ENCODE data around the gene SLC66A2.

The SLC66A2 gene

GRCh38 chr18:79917169-79917852 is 34.1 kb downstream of the SLC66A2 start:
- no peak for DNase-seq

GRCh38 chr18:79916546-79917168 is 34.8 kb downstream of the SLC66A2 start:
- DNase-seq: no peak

GRCh38 chr18:79916128-79916494 is 35.3 kb downstream of the SLC66A2 start:
- no peak for DNase-seq

- DNase-seq: no peak
These were observed 36.0 kb downstream of the SLC66A2 start for GRCh38 chr18:79915161-79916127.

GRCh38 chr18:79914614-79915160 is 36.8 kb downstream of the SLC66A2 start:
- DNase-seq: no peak

DNA sequence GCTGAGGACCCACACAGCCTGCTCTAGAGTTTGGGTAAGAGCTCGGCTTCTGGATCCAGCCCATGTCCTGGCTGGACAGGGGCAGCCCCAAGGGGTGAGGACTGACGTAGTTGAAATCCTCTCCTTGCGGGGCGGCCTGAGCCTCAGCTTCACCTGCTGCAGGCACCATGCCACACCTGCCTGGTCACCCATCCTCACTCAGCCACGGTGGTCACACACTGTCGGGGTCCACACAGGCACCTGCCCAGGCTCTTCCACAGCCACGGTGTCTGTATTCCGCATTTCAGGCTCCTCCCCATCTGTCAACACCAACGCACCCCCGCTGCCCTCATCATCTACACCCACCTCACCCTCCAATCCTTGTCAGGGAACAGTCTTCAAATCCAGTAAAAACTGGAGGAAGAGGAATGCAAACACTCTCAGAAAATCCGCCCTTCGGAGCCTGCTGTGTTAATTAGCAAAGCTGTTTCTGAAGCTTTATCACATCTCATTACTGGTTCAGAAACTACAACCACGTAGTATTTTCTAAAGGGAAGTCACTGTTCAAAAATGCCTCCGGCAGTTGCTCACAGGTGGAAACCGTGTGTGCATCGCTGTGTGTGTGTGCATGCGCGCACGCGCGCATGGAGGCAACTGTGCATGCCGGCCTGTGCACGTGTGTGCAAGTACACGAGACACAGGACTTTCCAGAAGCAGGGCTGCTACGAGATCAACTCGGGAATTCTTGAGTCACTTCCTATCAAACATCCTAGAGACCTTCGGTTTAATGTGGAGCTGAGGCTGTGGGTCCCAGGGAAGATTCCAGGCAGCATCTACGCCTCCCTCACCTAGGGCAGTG is 38.2 kb downstream of the SLC66A2 start:
- peak; percentile 40 for DNase-seq

DNA sequence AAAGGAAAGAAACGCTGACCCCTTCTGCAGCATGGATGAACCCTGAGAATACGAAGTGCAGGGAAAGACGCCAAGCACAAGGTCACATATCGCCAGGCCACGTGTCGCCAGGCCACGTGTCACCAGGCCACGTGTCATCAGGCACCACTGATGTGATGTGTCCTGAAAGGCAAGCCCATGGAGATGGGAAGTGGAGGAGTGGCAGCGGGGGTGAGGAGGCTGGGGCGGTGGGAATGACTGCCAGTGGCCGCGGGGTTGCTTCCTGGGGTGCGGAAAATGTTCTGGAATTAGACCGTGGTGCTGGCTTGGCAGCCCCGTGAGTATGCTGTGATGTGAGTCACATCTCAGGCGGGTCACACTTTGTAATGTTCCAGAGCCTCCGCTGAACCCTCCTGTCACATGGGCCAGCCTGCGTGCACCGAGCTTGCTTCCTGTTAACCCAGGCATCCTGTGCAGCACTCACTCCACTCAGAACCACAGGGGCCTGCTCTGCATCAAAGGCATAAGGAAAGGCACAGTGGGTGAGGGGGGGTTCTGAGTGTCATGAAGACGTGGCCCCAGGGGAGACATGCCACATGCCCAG is 39.0 kb downstream of the SLC66A2 start:
- no peak for DNase-seq

- DNase-seq: no peak
These were observed 39.8 kb downstream of the SLC66A2 start for GRCh38 chr18:79911344-79912270.

DNA sequence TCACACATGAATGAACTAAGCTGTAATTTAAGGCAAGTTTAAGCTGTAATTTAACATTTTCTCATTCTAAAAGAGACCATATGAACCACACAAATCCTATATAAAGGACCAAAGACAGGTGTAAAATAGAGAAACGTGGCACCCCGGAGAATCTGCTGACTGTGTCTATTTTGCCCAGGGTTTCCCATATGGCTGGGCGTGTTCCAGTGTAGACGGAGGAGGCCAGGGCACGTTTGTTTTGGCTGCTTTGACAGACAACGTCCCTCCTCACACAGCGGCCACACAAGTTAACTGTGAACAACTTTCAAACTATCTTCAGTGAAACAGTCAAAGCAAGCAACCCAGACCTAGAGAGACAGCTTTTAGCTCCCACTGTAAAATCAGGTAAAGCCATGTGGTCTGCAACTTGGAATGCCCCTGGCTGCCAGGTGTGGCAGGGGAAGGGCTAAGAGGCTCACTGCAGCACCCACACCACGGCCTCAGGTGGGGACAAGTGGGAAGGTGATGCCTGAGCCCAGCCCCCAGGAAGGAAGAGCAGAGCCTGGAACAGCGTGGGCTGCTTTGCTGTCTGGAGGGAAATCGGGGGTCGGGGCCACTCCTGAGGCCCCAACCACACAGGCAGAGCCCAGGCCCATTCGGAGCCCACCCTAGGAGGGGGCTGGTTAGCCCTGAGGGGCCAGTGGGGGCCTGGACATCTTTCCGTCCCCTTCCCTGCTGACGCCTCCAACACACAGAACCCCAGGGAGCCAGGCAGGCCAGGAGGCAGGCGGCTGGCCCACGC is 40.7 kb downstream of the SLC66A2 start:
- no peak for DNase-seq

GRCh38 chr18:79906706-79907105 is 44.7 kb downstream of the SLC66A2 start:
- DNase-seq: no peak

GRCh38 chr18:79905993-79906392 is 45.5 kb downstream of the SLC66A2 start:
- no peak for DNase-seq

DNA sequence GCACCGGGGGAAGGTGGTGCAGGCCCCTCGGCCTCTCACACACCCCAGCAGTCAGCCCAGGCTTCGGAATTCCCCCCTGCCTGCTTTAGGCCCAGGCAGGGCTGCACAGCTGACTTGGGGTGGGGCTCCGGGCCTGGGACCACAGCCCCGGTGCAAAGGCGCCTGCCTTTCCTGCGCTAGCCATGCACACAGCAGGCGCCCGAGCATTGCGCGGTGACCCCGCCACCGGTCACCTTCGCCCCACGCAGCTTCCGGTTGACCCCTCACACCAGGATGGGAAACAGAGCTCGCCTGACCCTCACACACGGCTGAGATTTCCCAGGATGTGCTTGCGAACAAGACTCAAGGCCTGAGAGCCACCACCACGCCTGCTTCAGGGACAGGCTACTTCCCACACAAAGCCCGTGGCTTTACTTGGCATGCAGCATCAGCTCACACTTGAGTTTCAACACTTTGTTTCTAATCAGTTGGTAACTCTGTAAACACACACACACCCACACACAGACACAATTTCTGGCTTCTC is 46.0 kb downstream of the SLC66A2 start:
- DNase-seq: no peak

GRCh38 chr18:79904357-79905147 is 46.9 kb downstream of the SLC66A2 start:
- peak; percentile 2 for DNase-seq

GRCh38 chr18:79903787-79904356 is 47.6 kb downstream of the SLC66A2 start:
- DNase-seq: no peak

DNA sequence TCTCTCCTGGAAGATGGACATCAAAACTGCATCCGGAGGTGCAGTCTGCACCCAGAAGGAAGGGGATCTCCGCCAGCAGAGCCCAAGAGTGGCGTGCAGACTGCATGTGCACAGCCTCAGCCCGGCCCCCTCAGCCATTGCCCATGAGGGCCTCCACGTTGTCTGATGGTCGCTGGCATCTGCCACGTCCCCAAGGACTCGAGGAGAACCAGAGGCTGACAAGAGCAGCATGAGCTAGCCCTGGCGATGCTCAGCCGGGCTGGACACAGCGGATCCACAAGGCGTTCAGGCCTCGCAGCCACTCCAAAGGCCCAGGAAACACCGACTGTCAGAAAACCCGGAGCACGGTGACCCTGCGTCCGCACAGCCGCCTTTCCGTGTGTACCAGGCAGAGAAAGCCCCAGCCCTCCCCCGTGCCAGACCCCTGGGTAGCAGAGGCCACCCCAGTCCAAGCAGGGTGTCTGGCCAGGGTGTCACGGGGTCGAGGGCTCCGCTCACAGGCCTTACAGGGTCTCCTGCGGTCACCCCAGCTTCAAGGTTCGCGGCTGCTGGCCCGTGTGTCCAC is 48.3 kb downstream of the SLC66A2 start:
- no peak for DNase-seq

GRCh38 chr18:79902640-79903039 is 48.8 kb downstream of the SLC66A2 start:
- DNase-seq: no peak

DNA sequence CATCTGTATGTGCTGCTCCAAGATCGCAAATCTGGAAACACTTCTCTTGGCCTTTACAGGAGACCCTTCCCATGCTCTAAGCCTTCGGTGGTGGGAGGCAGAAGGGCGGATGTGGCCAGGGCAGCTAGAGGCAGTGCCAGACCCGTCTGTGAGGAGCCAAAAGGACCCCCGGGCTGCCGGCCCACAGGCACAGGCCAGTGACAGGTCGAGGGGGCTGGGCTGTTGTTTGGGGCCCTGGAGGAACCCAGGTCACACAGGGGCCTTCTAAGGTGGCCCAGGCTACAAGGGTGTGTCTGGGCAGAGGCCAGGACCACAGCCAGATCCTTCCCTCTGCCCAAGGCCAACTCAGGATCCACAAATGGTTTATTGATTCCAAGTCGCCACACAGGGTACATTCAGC is 49.4 kb downstream of the SLC66A2 start:
- no peak for DNase-seq

DNA sequence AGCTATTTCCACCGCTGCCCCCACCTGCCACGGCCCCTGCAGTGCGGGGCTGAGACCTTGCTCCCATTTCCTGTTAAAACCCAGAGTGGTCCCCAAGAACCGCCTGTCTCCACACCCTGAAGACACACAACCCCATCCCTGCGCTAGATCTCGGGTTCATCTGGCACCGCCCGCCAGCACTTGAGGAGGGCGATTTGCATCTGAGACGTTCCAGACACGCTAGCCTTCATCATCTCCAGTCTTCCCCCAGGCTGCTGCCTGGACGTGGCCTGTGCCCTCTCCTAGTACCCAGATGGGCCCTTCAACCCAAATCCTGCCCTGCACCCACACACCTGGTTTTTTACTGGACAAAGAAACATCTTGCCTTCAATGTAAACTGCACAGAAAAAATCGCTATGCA is 49.8 kb downstream of the SLC66A2 start:
- no peak for DNase-seq

Data from NCI-H1417 treated with DMSO at 0.1 percent for 48 hours (cell line).